ENCODE measurements around the gene RHOB.

DNA sequence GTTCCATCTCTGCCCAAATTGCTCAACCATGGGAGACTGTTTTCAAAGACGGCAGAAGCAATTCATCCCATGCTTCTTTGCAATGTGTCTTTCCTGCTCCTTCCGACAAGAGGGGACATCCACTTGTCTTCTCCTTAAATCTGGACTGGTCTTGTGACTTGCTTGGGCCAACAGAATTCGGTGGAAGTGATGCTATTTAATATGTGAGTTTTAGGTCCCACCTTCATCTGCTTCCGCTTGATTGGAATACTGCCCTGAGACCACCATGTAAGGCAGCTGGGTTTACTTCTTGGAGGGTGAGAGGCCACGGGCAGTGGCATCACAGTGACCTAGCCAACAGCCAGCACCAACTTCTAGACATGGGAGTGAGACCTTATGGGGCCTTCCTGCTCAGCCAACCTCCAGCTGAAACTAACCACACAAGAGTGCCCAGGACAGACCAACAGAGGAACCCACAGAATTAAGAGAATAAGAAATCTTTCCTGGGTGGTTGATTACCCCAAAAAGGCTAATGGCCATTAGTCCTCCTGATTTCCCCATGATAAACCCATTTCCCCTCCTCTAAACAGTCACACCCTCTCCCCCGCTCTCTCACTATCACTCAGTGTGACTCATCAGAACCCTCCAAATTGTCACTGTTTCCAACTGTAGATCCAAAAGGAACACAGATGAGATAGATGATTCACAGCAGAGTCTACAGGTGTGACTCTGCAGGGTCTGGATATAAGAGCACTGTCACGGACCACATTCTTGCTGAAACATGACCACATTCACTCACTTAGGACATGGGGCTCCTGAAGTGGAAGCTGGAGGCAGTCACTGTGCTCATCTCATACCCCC lies 16.2 kb upstream of the RHOB start:
- TF ChIP-seq CTCF (IDR thresholded peaks at IDR 0.05) (no peak), EP300 (IDR thresholded peaks at IDR 0.05) (peak in 1 of 2 donors; percentile 26), POLR2A (IDR thresholded peaks at IDR 0.05) (no peak)

Measured in tibial nerve (tissue), 4 donors.